Measurements from ENCODE around the gene ANTKMT.

DNA sequence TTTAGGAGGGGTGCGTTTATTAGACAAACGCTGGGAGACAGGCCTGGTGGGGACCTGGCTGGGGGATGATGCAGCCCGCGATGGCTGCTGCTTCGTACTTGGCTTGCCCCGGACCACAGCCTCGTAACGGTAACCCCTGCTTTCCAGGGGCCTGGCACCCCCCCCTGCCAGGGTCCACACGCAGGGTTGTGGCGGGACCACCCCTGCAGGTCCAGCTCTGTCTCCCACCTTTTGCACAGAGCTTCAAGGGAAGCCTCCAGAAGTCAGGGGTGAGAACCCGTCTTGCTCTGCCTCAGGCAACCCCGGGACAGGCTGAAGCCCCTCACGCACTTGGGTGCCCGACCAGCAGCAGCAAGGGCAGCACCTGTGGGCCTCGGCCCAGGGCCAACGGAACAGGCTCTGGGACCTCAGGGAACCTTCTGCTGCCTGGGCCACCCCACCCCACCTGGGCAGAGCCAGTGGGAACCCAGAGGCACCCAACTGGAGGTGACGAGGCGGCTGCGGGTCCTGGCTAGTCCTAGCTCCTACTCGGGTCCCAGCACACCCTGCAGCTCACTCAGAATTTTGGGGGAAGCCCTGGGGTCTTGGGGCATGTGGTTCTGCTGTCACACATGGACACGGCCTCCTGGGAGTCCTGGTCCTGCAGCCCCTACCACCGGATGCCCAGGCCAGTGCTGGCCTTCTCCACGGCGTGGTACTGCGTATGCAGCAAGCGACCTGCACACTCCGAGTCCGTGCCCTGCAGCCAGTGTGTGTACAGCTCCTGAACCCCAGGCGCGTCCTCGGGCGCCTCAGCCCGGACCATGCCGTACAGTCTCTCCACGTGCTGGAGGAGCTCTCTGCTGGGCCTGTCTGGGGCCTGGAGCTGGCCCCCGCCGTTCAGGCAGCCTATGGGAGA is 9.1 kb downstream of the ANTKMT start:
- TF ChIP-seq EP300 (IDR thresholded peaks at IDR 0.05) (no peak), CTCF (IDR thresholded peaks at IDR 0.05) (no peak), POLR2AphosphoS5 (IDR thresholded peaks at IDR 0.05) (no peak)
